Hypothalamus (tissue), 51 donors: ENCODE measurements around the gene RAB36.

Experiments
- DNase-seq, 51 donors: peaks; one replicate each; lab custom pipeline; 2025; lab: John Stamatoyannopoulos, UW

RAB36 gene

DNA sequence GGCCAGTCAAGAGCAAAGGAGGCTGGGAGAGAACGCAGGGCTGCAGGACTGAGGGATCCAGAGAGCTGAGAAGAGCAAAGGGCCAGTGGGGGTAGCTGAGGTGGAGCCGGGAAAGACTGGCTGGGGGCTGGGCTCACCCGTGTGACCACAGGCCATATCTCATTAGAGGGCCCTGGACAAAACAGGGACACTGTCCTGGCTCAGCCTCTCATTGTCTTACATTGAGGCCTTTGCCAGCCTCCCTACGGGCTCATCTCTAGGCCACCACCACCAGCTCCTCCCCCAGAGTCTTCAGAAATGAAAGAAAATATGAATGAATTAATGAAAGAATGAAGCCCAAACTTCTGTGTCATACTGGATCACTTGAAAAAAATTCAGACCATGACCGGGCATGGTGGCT lies 9.2 kb downstream of the RAB36 start:
- DNase-seq: no peak

DNA sequence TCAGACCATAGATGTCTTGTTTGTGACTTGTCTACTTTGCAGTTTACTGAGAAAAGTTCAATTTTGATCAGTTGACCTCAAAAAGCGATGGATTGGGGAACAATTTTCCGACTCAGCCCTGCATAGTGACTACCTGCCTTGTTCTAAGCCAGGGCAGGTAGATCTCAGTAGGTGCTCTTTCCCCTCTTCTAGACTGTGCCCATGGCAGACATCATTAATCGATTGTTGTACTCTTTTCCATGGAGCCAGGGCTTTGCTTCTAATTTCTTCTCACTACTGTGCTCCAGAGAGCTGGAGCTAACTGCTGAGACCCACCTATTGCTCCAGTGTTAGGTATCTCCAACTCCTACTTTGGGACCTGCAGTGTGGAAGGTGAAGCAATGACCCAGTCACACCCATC lies 9.9 kb downstream of the RAB36 start:
- no peak for DNase-seq

DNA sequence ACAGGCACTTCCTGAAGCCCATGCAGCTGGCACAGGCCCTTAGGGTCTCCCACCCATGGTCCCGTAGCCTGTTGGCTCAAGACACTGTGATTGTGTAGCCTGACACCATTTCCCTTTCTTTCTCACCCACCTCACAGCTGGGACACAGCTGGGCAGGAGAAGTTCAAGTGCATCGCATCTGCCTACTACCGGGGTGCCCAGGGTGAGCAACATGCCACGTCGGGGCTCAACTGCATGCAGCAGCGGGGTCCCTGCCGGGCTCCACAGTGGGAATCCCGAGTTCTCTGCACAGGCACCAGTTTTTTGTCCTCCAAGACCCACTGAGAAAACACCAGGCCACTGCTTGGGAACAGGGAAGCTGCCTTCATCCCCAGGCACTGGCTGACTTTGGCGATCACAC lies 10.6 kb downstream of the RAB36 start:
- DNase-seq: no peak

DNA sequence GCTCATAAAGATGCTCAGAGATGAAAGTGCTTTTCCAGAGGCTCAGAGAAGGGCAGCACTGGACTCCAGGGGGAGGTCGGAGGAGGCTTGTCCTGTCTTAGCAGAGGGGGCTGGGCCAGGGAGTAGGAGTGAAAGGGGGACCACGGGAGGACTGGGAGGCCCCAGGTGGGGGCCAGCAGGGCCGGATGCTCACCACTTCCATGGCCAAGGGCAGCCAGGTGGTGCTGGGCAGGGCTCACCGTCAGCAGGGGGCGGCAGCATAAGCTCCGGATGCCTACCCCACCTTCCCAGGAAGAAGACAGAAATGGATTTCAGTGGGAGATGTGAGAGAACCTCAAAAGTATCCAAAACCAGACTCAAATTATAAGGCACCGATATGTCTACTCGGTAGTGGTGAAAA lies 11.0 kb downstream of the RAB36 start:
- DNase-seq: no peak

DNA sequence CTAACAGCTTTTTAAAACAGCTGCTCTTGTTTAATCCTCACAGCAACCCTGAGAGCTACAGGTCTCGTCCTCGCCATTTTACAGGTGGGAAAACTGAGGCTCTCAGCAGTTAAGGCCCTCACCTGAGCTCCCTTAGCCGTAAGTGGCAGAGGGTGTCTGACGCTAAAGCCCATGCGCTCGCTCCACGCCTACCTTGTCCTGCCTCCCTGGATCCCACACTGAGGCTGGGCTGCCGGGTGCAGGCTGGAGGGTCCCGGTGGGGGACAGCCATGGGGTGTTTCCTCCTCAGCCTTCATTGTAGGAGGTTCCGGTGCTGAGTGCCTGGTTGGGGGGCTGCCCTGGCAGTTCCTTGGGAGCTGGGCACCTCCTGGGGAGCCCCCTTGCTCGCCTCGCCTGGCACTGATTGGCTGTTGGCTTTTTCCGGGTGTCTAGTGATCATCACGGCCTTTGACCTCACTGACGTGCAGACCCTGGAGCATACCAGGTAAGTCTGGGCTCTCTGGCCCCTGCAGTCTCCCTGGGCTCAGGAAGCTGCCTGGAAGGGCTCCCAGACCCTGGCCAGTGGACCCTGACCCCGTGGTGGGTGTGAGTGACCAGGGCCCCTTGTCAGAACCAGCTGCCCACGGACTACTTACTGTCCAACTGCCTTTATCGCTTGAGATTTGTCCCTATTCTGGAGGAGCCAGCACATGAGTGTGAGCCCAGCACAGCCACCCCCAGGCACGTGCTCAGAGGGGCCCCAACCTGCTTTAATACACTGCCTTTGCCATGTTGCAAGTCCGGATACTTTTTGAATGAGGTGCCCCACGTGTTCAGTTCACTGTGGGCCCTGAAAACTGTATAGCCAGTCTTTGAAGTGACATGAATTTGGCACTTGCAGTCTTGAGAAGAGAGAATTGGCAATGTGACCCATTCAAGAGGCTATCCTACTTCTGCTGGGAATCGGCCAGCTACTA lies 12.6 kb downstream of the RAB36 start:
- no peak for DNase-seq

DNA sequence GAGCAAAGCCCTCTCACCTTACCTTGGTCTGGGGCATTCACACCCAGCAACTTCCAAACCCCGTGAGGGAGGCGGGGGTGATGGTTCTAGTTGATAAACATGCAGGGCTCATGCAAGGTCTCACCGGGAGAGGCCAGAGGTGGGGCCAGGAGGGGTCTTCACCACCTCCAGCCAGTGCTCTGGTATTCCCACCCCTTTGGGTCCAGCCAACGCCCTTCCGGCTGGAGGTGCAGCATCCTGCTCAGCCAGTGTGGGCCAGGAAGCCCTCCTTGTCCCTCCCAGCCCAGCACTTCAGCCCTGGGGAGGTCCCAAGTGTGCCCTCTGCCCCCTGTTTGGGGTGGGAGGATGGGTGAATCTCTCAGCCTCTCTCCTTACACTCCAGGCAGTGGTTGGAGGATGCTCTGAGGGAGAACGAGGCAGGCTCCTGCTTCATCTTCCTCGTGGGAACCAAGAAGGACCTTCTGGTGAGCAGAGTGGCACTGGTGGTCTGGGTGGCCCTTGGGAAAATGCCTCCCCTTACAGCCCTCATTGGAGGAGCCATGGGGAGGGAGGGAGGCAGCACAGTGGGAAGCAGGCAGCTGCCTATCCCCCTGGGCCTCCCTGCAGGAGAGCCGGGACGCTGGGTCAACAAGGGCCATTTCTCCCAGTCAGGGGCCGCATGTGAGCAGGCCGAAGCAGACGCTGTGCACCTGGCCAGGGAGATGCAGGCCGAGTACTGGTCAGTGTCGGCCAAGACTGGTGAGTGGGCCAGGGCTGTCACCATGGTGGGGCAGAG lies 13.4 kb downstream of the RAB36 start:
- DNase-seq: no peak

DNA sequence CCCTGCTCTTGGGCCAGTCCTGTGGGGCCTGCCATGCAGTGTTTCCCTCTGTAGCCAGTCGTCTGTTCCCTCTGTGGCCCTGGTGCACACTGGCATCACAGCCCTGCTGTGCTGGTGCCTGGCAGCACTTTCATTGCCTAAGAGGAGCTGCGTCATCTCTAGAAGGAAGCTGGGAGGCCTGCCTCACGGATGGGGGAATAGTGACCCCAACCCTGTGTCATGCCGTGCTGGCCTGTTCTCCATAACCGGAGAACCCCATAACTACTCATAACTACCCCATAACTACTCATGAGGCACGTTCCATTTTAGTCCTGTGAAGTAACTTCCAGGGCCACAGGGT lies 14.0 kb downstream of the RAB36 start:
- no peak for DNase-seq

DNA sequence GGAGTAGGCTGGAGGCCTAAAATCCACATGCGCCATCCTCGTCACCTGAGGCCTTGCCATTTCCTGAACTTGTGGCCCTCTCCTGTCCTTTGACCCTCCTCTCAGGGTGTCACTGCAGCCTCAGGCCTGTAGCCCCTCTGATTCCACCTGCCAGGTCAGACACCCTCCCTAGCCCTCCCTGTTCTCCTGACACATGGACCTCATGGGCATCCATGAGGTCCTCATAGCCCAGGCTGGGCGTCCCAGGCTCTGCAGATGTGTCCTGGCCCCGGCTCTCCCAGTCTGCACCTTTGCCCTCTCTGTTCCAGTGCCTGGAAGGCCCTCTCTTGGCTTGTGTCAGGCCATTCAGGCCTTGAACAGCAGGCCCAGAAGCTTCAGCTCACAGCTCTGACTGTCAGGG lies 15.8 kb downstream of the RAB36 start:
- no peak for DNase-seq

DNA sequence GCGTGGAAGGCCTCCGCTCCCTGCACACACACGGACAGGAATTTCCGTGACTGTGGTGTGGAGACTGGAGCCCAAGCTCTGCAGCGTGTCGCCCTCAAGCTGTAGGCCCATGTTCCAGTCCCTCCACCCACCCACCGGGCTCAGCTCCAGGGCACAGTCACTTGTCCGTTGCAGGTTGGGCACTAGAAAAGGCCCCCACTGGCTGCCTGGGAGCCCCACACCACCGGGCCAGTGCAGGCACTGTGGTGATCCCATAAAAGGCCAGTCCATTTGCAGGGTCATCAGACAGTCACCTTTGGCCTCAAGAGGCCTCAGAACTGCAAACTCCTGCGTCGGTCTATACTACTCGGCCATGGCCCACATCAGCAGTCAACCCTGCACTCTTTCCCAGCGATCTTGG lies 16.3 kb downstream of the RAB36 start:
- DNase-seq: no peak

DNA sequence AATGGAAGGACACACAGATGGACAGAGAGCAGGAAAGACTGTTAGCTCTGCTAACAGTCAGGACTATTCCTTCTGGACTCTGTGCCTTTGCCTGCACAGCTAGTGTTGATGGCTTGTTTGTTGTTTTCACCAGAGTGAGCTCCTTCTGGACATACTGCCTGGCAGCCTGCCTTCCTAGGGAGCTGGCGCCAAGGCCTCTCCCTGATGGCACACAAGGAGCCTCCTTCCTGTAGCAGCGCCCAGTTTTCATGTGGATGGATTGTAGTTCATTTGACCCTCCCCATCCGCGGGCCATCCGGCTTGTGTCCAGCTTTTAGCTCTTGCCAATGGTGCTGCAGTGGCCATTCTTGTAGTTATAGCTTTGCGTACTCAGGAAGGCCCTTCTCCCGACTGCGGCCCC lies 18.4 kb downstream of the RAB36 start:
- peak in 41 of 51 donors; percentile 11 to 88 (median 55) for DNase-seq

DNA sequence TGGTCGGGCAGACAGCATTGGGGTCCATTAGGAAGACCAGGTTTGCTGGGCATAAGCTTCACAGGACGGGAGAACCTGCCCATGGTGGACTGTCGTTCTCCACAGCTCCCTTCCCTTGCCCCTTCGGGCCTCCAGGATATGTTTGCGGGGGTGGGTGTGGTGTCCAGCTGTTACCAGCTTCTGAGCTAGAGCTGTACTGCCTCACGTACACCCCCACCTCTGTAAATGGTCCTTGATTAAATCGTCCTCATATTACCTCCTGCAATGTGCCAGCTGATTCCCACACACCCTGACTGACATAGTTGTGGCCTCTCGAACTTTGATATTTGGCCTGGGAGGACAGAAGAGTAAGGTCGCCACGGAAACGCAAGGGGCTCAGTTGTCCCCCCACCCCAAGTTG lies 18.8 kb downstream of the RAB36 start:
- DNase-seq: no peak

DNA sequence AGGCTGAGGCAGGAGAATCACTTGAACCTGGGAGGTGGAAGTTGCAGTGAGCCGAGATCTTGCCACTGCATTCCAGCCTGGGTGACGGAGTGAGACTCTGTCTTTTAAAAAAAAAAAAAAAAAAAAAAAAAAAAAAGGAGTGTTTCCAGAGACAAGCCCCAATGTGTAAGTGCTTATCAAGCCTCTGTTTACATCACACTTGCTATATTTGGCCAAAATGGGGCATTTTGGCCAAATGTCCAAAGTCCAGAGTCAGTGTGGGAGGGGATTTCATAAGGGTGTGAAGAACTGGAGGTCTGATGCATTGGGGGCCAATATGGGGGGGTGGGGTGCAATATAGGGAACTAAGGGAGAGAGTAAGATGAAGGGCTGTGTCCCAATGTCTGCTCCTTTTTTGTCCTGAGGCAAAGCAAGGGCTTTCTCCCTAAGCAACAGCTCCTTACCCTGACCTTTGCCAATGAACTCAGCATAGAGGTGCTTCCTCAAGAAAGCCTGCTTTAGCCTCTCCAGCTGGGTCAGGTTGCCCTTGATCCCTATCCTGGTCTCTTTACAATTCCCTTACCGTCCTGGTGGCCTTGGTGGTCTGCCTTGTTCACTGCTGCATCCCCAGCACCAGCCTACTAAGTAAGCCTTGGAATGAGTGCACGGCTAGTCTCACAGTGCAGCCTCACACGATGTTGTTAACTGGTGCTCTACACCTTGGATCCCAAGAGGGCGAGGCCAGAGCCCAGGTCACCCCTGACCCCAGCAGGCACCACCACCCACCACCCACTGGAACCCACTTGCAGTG lies 21.0 kb downstream of the RAB36 start:
- no peak for DNase-seq

DNA sequence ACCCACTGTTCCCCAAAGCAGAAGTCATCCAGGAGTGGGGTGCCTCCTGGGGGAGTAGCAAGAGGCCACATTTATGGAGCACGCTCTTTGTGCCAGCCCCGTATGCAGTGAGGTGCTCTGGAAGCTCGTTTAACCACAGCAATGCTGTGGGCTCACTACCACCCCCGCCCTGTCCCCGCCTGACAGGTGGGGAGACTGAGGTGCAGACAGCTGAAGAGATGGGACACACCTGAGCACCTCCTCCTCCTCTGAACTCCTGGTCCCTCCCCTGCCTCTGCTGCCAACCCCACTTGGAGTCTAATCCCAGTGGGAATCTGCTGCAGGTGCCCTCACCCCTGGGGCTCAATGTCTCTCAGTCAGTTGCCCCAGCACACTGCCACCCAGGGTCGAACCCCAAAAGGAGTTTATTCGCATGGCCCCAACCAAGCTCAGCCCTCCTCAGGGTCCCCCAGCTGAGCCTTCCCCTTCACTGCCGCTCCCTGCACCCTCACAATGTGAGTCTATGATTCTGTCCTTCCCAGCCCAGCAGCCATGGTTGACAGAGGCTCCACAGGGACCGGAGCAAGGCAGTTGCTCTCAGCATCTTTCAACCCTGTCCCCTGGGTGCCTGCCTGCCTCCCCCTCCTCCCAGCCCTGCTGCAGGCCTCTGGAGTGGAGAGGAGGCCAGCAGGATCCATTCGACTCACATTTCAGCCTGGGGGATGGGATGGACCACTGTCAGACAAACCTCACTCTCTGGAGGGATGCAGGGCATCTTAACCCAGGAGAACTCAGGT lies 21.8 kb downstream of the RAB36 start:
- no peak for DNase-seq

DNA sequence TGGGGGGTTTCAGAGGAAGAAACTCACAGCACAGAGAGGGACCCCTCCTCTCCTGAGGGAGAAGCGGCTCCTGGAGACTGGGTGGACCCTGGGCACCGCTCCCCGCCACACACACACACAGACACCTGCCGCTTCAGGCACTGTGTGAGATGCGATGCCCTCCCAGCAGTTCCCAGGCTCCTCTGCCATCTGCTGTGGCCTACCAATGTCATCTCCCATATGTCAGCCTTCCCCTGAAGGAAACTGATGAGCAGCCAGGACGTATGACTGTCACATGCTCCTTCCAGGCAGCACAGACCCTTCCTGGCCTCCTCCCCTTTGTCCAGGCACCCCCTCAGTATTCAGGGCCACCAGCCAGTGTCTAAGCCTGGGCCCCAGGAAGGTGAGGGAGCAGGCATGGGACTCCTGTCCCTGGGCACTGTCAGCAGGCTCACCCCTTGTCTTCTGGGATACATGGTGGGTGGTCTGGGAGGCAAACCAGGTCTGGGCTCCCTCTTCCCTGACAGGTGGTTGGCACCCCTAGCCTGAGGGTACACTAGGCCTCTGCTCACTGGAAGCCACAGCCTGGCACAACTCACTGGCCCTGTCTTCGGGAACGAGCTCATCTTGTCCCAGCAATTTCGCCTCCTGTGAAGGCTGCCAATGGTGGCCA lies 23.2 kb downstream of the RAB36 start:
- DNase-seq: no peak

DNA sequence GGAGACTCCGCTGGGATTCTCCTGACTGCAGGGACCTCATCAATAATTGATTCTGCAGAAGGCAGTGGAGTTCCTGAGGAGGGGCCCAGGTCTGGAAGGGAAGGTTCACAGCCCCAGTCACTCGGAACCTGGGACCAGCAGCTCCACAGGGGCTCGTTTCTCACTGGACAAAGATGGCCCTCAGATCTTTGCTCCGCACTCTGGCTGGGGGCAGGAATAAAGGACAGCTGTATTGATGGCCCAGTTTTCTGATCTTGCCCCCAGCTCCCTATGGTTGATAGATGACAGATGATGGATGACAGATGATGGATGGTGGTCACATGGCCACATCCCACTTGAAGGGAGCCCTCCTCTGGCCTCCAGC lies 23.7 kb downstream of the RAB36 start:
- no peak for DNase-seq

DNA sequence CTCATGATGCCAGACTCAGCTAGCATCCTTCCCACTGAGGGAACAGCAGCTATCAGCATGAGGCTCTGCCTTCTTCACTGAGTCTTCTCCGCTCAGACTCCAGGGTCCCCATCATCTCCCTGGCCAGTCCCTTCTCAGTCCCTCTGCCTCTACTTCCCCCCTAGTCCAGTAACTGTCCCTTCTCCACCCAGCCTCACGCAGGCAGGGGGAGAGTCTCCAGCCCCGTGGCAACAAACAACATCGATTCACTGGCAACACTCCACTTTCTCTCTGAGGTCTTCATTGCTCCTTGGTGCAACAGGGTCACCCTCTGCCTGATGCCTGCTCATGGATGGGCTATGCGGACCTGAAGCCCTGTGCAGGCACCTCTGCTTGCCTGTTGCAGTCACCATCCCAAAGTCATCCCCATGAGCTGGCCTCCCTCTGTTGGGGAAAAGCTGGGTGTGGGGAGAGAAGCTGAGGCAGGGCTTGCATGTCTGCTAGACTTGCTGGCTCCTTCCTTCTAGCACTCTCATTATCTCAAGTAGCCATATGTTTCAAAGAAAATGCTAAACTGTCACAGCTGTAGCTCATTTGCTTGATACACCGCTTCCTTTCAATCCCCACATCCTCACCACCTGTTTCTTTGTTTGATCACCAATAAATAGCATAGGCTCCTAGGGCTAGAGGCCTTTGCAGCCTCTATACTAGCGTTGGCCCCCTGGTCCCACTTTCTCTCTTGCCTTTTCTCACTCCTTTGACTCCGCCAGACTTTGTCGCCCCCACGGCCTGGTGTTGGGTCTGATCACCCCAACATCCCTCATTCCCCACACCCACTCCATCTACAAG lies 30.8 kb downstream of the RAB36 start:
- no peak for DNase-seq

DNA sequence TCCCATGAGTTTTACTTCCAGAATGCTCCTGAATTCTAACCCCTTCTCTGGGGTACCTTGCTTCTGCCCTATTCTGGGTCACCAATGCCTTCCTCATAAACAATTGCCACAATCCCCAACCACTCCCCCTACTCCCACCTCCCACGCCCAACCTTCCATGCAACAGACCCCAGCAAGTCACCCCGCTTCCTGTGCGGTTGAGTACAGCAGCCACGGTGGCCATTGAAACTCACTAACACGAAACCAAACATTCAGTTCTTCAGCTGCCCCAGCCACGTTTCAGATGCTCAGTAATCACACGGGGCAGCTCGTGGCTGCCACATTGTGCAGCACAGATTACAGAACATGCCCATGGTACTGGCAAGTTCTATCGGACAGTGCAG lies 31.4 kb downstream of the RAB36 start:
- no peak for DNase-seq

DNA sequence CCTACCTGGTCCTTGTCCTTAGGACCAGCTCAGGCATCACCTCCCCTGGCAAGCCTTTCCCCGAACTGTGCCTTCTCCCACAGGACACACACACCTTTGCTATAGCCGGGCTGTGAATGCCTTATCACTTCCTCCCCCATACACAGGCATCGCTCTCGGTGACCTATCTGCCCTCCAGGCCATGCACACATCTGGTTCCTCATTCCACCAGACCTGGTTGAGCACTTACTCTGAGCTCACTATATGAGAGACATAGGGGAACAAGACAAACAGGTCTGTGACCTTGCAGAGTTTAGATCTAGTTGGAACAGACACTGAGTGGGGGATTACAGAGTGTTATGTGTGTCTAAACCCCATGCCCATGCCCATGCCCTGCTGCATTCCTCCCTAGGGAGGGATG lies 31.9 kb downstream of the RAB36 start:
- no peak for DNase-seq
